Gastroesophageal sphincter (tissue), 4 donors: Measurements from ENCODE around the gene GTF3C1. TPM values are rescaled to one million over a fixed set of nuclear protein-coding genes. Genes with fewer than 3 reads are reported as not detected.

ENCODE experiments used
- ATAC-seq: fragments of 150-250 bp; one replicate; pipeline ENCODE4 v1.9.1; 2016; ENCODE audit warnings: mild to moderate bottlenecking, moderate library complexity
- H3K27ac ChIP-seq, 4 donors: fragments of 200-600 bp; sonication (generic) in 3 of 4; 1 replicate in 3 of 4; 2 replicates in 1 of 4; pipeline ENCODE4 v1.5.1; 2016 to 2019
- H3K27me3 ChIP-seq: fragments of 200-600 bp; sonication (generic); one replicate; pipeline ENCODE4 v1.5.1; 2019
- H3K36me3 ChIP-seq, 2 donors: fragments of 200-600 bp; sonication (generic); one replicate each; pipeline ENCODE4 v1.5.1; 2019; ENCODE audit warnings: control low read depth in 1 of 2
- H3K4me1 ChIP-seq, 3 donors: fragments of 200-600 bp; sonication (generic); 1 replicate in 2 of 3; 2 replicates in 1 of 3; pipeline ENCODE4 v1.5.1; 2016 to 2019; ENCODE audit warnings: control low read depth in 2 of 3
- H3K4me3 ChIP-seq, 2 donors: fragments of 200-600 bp; sonication (generic); one replicate each; pipeline ENCODE4 v1.5.1; 2019; ENCODE audit warnings: mild to moderate bottlenecking in 1 of 2, moderate library complexity in 1 of 2
- H3K9me3 ChIP-seq, 3 donors: fragments of 200-600 bp; sonication (generic); one replicate each; pipeline ENCODE4 v1.5.1; 2017 to 2019; ENCODE audit warnings: control low read depth in 2 of 3
- EP300 ChIP-seq: sonication (generic); formaldehyde crosslinking; IDR thresholded peaks from one replicate; pipeline ENCODE4 v1.6.1; 2017; ENCODE audit warnings: antibody characterized with exemption, mild to moderate bottlenecking
- POLR2A ChIP-seq, 2 donors: fragments of 450-650 bp; IDR thresholded peaks; one replicate each; pipeline ENCODE4 v1.6.1; 2017; ENCODE audit warnings: antibody characterized with exemption in 2 of 2, mild to moderate bottlenecking in 2 of 2, moderate library complexity in 1 of 2
- POLR2AphosphoS5 ChIP-seq: sonication (generic); formaldehyde crosslinking; IDR thresholded peaks from one replicate; pipeline ENCODE4 v1.6.1; 2017; ENCODE audit warnings: antibody characterized with exemption
- WGBS, 2 donors: methylation state at CpG; one replicate each; pipeline ENCODE4 v1.1.5; 2018; ENCODE audit warnings: low coverage in 1 of 2; 5-methylcytosine and 5-hydroxymethylcytosine counted together
- total RNA-seq, 4 donors: library from RNA; depleted of rRNA; stranded (reverse); fragments of >200 nt; gene quantifications; one replicate each; pipeline ENCODE4 v1.1.0, GENCODE V29; 2016
- TF ChIP-seq, protein P1 (sequence below), 4 experiments: fragments of 200-600 bp in 2 of 4; fragments of 450-650 bp in 2 of 4; sonication (generic) in 1 of 4; IDR thresholded peaks; one replicate each; pipeline ENCODE4 v1.5.1; 2017 to 2019; ENCODE audit warnings: antibody characterized with exemption in 4 of 4, mild to moderate bottlenecking in 2 of 4, moderate library complexity in 2 of 4

The GTF3C1 gene
- total RNA-seq, 4 donors from 2014 or later: 37.0 to 57.8 (median 49.1) TPM

DNA sequence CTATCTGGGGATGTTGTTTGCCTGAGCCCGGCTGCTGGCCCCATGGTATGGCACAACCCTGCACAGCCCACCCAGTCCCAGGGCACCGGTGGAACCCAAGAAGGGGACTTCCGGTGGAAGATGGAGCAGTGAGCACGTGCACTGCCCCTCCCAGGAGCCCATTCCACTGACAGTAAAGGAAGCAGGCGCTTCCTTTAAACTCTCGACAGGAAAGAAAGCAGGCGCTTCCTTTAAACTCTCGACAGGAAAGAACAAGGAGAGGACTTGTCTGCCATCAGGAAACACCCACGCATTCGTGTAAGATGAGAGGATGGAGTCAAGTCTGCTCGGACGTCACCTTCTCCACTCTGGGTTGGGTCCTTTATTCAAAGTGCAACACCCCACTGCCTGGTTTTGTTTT is 94.0 kb downstream of the GTF3C1 start:
- WGBS, 2 donors: 36 to 45% methylated on average over 5 to 11 of the region's 12 CpGs
- Histone ChIP-seq H3K4me1 (peaks cover 0 to 18% (median under 1%) of the 10 kb centered on the region in 3 donors), H3K27ac (no peak overlapping the region), H3K9me3 (no peaks in the 10 kb centered on the region), H3K4me3 (no peak overlapping the region), H3K36me3 (peaks cover 0 to 11% of the 10 kb centered on the region in 2 donors), H3K27me3 (peaks cover 13% of the 10 kb centered on the region)
- no peak for ATAC-seq
- no peak for TF ChIP-seq POLR2A (IDR thresholded peaks at IDR 0.05)
- no peak for TF ChIP-seq EP300
- TF ChIP-seq POLR2AphosphoS5: no peak
- TF ChIP-seq, protein P1, sequence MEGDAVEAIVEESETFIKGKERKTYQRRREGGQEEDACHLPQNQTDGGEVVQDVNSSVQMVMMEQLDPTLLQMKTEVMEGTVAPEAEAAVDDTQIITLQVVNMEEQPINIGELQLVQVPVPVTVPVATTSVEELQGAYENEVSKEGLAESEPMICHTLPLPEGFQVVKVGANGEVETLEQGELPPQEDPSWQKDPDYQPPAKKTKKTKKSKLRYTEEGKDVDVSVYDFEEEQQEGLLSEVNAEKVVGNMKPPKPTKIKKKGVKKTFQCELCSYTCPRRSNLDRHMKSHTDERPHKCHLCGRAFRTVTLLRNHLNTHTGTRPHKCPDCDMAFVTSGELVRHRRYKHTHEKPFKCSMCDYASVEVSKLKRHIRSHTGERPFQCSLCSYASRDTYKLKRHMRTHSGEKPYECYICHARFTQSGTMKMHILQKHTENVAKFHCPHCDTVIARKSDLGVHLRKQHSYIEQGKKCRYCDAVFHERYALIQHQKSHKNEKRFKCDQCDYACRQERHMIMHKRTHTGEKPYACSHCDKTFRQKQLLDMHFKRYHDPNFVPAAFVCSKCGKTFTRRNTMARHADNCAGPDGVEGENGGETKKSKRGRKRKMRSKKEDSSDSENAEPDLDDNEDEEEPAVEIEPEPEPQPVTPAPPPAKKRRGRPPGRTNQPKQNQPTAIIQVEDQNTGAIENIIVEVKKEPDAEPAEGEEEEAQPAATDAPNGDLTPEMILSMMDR (IDR thresholded peaks at IDR 0.05): no peak

DNA sequence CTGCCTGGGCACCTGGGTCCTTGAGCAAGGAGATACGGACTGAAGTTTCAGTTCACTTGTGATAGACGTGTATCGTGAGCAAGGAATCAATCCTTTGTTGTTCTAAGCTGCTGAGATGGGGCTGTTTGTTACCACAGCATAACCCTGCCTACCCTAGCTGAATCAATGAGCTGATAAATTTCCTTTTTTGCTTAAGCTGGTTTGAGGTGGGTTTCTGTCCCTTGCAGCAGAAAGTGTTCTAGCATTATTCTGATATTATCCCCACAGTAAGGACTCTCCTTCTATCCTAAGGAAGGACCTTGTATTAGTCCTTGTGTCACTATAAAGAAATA is 96.3 kb downstream of the GTF3C1 start:
- peaks cover 0 to 15% (median 0%) of the 10 kb centered on the region in 3 donors for H3K4me1 ChIP-seq
- no peak overlapping the region for H3K27ac ChIP-seq
- no peak overlapping the region for H3K4me3 ChIP-seq
- peaks cover 34% of the 10 kb centered on the region for H3K27me3 ChIP-seq
- TF ChIP-seq POLR2A (IDR thresholded peaks at IDR 0.05): no peak
- TF ChIP-seq, protein P1 (IDR thresholded peaks at IDR 0.05): no peak
- TF ChIP-seq EP300: no peak
- no peak for TF ChIP-seq POLR2AphosphoS5
- no peaks in the 10 kb centered on the region for H3K9me3 ChIP-seq
- 80% methylated on average over 1 of the region's 3 CpGs; no CpG with 5 or more reads in 1 of the 2 donors for WGBS, 2 donors
- ATAC-seq: no peak
- H3K36me3 ChIP-seq: no peaks in the 10 kb centered on the region

DNA sequence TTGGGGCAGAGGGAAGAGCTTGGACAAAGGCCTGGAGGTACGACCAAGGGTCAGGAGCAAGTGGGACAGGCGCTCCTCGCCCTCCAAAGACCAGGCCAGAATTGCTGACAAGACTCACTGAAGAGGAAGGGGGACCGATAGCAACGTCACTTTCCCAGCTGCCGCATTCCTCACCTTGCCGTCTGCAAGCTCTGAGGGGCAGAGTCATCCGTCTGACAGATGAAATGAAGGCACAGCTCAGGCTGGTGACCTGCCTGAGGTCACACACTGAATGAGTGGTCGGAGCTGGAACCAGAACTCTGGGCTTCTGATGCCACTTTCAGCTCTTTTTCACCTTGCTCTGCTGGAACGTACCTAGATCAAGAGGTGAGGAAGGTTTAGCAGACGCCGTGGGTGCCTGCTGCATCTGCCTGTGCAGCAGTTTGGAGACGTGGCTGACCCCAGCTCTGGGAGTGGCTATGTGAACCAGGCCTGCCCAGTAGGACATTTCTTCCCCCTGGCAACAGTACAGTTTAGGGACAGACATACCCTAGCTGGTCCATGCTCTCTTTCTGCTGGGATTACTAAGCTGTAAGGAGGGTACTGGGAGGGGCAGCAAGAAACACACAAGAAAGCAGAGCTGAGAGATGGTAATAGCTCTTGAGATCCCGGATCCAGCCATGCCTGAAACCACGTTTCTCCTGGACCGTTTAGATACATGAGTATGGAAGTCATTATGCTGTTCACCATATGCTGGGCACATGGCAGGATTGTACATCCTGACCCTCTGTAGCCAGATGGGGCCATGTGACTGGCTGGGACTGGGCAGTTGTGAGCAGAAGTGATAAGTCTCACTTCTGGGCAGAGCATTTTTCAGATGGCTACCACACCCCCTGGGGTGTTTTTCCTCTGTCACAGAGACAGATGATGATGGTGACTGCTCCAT is 96.9 kb downstream of the GTF3C1 start:
- no peak overlapping the region for H3K4me3 ChIP-seq
- H3K27ac ChIP-seq: no peak overlapping the region
- H3K36me3 ChIP-seq: no peaks in the 10 kb centered on the region
- WGBS, 2 donors: 60 to 66% methylated on average over 3 to 9 of the region's 16 CpGs
- ATAC-seq: no peak
- TF ChIP-seq POLR2A (IDR thresholded peaks at IDR 0.05) (no peak), EP300 (no peak), POLR2AphosphoS5 (no peak)
- TF ChIP-seq, protein P1 (IDR thresholded peaks at IDR 0.05): no peak
- peaks cover 0 to 15% (median 0%) of the 10 kb centered on the region in 3 donors for H3K4me1 ChIP-seq
- H3K9me3 ChIP-seq: no peaks in the 10 kb centered on the region
- H3K27me3 ChIP-seq: peaks cover 40% of the 10 kb centered on the region

DNA sequence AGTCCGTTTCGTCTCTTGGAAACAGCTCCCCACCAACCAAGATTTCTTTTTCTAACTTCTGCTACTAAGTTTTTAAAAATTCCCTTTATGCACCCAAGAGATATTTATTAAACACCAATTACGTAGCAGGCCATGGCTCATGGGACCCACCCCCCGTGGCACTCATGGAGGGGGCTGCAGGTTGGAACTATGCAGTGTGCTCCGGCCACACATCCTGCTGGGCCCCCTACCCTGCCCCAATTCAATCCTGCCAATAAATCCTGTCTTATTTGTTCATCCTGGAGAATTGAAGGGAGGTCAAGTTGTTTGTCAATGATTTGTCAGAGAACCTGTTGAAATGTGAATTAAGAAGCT is 99.5 kb downstream of the GTF3C1 start:
- H3K36me3 ChIP-seq: no peaks in the 10 kb centered on the region
- WGBS, 2 donors: 6% methylated on average over 5 of the region's 5 CpGs; no CpG with 5 or more reads in 1 of the 2 donors

More for the DNA sequence above, 99.5 kb downstream of the GTF3C1 start:
- no peak for ATAC-seq
- TF ChIP-seq POLR2AphosphoS5 (no peak), EP300 (no peak), POLR2A (IDR thresholded peaks at IDR 0.05) (no peak)
- TF ChIP-seq, protein P1 (IDR thresholded peaks at IDR 0.05): no peak
- no peak overlapping the region for H3K4me3 ChIP-seq
- peaks cover 67% of the 10 kb centered on the region for H3K27me3 ChIP-seq
- peaks cover 0 to 7% (median 0%) of the 10 kb centered on the region in 3 donors for H3K4me1 ChIP-seq
- H3K27ac ChIP-seq: no peak overlapping the region
- peaks cover 0 to 8% (median 0%) of the 10 kb centered on the region in 3 donors for H3K9me3 ChIP-seq
